Stimulated activated CD4-positive, alpha-beta T cell treated with anti-CD3 and anti-CD28 coated beads, Interleukin-15, amount 100 ng/mL, for 24 hours (primary cell): ENCODE results near the gene UBE2L3.
"Not testable (repeated sequence)": the region's sequence is repeated elsewhere in the genome, so short reads cannot be mapped to it uniquely, and the experiment has no call there.

ENCODE experiments used
- DNase-seq: peaks from one replicate; pipeline ENCODE4 v3.0.0-alpha.2; 2020

Gene UBE2L3

DNA sequence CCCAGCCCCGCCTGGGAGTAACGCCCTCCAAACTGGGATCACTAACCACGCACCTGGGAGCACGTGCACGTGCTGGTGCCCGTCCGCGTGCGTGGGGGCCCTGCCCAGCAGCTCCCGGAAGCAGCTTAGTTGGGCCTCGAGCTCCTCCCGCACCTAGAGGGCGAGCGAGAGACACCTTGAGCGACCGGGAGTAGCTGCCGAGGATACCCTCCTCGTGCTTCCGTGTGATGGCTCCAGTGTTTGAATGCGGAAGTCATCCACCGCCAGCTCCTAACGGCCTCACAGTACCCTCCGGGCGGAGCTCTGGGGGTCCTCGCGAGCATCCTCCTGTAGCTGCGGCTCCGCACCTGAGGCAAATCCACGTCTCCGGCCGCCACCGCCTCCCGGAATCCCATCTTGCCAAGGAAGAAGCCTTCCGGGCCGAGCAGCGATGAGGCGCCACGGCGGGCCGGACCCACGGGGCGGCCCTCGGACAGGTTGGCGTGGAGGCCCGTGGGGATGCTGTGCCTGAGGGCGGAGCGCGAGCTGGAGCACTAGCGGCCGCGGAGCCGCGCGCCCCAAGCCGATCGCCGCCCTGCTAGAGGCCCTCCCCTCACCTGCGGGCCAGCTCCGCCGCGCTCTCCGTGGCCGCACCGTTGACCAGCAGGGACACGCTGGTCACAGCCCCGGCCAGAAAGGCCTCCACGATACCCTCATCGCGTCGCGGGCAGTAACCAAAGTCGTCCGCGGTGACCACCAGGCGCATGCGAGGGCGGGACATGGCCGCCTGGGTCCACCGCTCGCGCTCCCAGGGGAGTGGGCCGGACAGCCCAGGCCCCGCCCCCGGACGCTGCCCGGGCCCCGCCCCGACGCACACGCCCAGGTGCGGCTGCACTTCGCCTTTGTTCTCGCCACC is 62.0 kb downstream of the UBE2L3 start, which contains the start of gene YDJC:
Gene YDJC (minus strand): TSS at position 768 of the 895 bp plus-strand sequence. CDS start 8 bp downstream, at position 760.
- DNase-seq, result peak; percentile 98

GRCh38 chr22:21631025-21631424 is 63.5 kb downstream of the UBE2L3 start:
- DNase-seq, result no peak

- DNase-seq, result peak; percentile 74
Observed at GRCh38 chr22:21632237-21632895, 64.9 kb downstream of the UBE2L3 start, which contains the start of gene CCDC116. Gene CCDC116 (plus strand): TSS chr22:21632760. CDS start chr22:21633182, 422 bp downstream.

DNA sequence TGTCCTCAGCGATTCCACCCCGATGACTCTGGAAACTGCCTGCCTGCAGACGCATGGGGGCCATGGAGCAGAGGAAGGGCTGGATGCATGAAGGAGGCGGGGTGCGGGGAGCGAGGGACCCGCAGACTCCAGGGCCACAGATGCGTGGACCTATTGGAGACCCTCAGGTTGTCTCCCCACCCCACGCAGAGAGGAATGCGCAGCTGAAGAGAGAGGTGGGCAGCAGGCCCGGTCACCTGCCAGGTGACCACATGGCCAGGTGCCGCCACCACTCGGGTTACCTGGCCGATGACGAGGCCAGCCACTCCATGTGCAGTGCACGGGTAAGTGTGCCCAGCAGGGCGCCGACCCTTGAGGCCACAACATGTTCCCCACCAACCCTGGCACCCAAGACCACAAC is 65.4 kb downstream of the UBE2L3 start:
- DNase-seq, result no peak

DNA sequence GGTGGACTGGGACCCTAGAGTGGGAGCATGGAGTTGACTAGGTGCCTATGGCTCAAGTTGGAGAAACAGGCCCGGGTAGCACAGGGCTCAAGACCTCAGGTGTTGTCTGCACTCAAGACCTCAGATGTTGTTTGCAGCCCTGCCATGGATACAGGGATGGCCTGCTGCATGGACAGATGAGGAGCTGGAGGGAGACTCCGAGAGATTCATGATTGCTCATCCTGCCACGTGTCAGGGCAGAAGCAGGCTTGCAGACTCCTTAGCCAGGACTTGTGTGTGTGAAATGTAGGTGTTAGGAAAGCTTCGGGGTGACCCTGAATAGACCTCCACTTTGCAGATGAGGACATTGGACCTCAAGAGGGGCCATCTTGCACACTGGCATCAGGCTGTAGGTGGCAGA is 66.0 kb downstream of the UBE2L3 start:
- no peak for DNase-seq

- no peak for DNase-seq
Observed at GRCh38 chr22:21634081-21634480, 66.6 kb downstream of the UBE2L3 start.

DNA sequence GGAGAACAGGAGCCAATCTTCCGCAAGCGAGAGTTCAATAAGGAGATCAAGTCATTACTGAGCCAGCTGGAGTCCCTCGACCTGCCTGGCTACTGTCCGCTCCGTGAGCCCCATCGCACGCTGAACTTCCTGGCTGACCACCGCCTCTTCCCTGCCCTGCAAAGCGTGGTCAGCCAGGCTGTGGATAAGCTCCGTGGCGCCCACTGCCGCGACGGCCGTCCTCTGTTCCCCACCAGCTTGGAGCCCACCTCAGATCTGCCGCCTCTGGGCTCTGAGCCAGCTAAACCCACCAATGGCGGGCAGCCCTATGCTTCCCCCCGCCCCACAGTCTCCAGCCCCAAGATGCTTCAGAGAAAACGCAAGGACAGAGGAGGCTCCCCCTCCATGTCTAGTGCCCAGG is 67.3 kb downstream of the UBE2L3 start:
- DNase-seq, result no peak

GRCh38 chr22:21635771-21636510 is 68.4 kb downstream of the UBE2L3 start:
- DNase-seq, result no peak

DNA sequence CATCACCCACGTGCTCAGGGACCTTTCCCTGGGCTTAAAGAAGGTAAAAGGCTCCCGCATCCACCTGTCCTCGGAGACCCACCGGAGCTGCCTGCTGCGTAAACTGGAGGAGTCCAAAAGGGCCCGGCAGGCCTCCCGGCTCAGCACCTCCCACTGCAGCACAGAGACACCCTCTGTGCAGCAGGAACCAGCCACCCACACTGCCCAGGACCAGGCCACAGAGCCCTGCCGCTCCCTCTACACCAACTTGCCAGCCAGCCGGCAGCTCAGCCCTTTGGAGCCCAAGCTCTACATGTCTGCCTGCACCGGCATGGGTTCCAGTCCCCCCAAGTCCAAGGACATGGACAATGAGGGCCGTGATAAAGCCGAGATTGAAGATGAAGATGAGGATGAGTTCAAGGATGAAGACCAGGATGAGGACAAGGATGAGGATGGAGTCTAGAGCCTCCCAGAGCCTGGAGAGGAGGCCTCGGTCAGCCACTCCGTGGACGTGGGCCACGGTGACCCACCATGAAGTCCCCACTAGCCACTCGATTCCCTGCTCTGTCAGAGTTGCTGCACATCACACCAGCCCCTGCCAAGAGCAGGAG is 69.2 kb downstream of the UBE2L3 start:
- DNase-seq, result no peak

GRCh38 chr22:21637450-21637849 is 69.9 kb downstream of the UBE2L3 start:
- not testable (repeated sequence) for DNase-seq

DNA sequence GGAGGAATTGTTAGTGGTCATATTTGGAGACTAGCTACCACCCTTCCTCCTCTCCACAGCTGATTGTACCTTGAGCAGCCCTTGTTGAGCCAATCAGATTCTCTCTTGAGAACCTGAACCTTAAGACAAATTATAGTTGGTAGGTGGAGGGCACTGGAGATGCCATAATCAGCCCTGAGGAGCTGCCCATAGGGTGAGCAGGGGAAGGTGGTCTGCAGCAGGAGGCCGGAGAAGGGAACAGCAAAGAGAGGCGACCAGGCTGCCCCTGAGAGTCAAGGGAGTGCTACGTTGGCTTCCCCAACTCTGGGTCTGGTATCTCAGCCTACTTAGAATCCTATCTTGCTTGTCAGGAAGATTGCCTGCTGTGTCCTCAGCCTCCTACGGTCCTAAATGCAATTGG is 71.8 kb downstream of the UBE2L3 start:
- DNase-seq, result no peak

- DNase-seq, result no peak
Observed at GRCh38 chr22:21640810-21641209, 73.3 kb downstream of the UBE2L3 start.

GRCh38 chr22:21641417-21641788 is 73.9 kb downstream of the UBE2L3 start:
- no peak for DNase-seq

DNA sequence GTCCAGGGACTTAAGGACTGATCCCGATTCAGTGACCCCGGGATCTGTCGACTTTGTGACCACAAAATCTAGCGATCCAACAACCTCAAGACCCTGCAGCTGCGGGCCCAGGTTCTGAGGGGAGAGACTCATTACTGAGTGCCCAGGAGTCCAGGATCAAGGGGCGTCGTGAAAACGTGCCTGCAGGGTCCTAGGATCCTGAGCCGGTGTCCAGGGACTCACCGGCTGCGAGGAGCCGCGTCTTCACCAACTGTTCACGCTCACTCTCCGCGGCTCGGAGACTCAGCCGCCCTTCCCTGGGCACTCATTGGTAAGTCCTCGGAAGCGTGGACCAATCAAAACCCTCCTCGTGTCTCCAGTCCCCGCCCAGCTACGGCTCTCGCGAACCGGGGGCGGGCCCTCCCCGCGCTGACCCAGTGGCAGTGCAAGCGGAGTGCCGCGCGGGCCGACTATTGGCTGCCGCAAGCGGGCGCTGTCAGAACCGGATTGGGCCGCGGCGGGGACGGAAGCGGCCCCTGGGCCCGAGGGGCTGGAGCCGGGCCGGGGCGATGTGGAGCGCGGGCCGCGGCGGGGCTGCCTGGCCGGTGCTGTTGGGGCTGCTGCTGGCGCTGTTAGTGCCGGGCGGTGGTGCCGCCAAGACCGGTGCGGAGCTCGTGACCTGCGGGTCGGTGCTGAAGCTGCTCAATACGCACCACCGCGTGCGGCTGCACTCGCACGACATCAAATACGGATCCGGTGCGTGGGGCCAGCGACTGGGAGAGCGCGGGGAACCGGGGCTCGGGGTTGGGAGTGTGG is 74.5 kb downstream of the UBE2L3 start, which contains the start of gene SDF2L1:
Gene SDF2L1 (plus strand): TSS at position 514 of the 795 bp plus-strand sequence. CDS start 35 bp downstream, at position 549.
- DNase-seq, result peak; percentile 99

DNA sequence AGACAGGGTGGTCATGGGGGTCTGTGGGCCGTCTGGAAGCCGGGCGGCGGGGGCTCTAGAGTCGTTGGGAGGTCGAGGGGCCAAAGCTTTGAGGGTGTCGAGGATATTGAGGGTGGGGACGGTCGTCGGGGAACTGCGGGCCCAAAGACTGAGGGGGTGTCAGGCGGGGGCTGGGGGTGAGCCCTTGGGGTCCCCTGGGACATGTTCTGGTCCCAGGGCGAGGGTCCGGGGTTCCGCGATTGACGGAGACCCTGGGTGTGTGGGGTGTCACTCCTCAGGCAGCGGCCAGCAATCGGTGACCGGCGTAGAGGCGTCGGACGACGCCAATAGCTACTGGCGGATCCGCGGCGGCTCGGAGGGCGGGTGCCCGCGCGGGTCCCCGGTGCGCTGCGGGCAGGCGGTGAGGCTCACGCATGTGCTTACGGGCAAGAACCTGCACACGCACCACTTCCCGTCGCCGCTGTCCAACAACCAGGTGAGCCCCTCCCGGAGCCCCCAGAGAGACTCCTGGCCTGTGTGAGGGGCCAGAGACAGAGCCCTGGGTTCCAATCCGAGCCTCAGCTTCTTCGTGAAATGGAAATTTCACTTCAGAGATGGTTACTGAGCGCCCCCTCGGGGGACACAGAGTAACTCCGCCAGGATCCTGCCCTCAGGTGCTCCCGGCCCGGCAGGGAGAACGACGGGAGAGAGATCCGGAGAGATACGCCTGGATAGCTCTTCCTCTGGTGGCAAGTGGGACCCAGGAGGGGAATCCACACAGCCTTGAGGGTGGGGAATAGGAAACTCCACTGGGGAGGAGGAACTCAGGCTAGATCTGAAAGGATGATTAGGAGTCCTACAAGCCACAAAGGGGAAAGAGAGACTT is 75.3 kb downstream of the UBE2L3 start:
- peak; percentile 82 for DNase-seq

- peak; percentile 26 for DNase-seq
Observed at GRCh38 chr22:21643533-21644357, 76.2 kb downstream of the UBE2L3 start.

- DNase-seq, result not testable (repeated sequence)
Observed at GRCh38 chr22:21645513-21645912, 78.0 kb downstream of the UBE2L3 start.

DNA sequence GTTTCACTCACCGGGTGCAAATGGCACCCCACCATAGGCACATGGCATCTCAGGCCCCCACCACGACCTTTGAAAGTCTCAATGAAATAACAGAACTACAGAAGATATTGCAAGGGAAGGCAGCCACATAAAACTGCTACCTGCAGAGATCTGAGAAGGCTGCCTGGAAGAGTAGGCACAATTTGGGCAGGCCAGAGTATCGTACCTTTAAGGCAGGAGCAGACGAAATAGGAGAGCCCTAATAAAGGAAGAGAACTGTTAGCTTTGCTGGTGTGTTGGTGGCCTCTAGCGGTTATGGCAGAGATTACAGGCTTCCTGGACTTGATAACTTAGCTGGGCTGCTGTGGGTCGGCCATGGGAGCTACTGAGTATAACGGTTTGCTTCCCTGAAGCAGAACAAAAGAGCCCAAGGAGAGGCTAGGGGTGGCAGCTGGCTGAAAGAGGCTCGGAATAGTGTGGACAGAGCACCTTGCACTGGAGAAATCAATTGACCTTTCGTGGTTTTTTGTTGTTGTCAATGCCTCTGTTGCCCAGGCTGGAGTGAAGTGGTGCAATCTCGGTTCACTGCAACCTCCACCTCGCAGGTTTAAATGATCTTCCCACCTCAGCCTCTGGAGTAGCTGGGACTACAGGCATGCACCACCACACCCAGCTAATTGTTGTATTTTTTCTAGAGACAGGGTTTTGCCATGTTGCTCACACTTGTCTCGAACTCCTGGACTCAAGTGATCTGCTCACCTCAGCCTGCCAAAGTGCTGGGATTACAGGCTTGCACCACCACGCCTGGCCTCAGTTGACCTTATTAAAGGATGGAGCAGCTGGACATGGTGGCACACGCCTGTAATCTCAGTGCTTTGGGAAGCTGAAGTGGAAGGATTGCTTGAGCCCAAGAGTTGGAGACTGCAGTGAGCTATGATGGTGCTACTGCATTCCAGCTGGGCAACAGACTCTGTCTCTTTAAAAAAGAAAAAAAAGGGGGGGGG is 79.4 kb downstream of the UBE2L3 start:
- peak; percentile 83 for DNase-seq

GRCh38 chr22:21650280-21650679 is 82.8 kb downstream of the UBE2L3 start:
- DNase-seq, result no peak
